HG02938 (cell line): ENCODE results near the gene CHD9.
A peak's percentile ranks its signal among the peaks of the same experiment; 100 is the strongest.
"Not testable (repeated sequence)": the region's sequence is repeated elsewhere in the genome, so short reads cannot be mapped to it uniquely, and the experiment has no call there.

ENCODE experiments used
- ATAC-seq: cut with Tn5 transposase; IDR thresholded peaks from one replicate; pipeline ENCODE4 v1.9.1; 2021; ENCODE audit warnings: mild to moderate bottlenecking, moderate library complexity; ENCODE audit not compliant: unreplicated experiment

Gene CHD9

GRCh38 chr16:53176434-53176833 is 121.6 kb downstream of the CHD9 start:
- no peak for ATAC-seq

- no peak for ATAC-seq
These were observed 128.7 kb downstream of the CHD9 start for GRCh38 chr16:53183442-53183841.

DNA sequence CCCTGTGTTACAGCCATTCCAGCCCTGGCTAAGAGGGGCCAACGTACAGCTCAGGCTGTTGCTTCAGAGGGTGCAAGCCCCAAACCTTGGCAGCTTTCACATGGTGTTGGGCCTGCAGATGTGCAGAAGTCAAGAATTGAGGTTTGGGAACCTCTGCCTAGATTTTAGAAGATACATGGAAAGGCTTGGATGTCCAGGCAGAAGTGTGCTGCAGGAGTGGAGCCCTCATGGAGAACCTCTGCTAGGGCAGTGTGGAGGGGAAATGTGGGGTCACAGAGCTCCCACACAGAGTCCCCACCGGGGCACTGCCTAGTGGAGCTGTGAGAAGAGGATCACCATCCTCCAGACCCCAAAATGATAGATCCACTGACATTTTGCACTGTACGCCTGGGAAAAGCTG is 130.9 kb downstream of the CHD9 start:
- not testable (repeated sequence) for ATAC-seq

DNA sequence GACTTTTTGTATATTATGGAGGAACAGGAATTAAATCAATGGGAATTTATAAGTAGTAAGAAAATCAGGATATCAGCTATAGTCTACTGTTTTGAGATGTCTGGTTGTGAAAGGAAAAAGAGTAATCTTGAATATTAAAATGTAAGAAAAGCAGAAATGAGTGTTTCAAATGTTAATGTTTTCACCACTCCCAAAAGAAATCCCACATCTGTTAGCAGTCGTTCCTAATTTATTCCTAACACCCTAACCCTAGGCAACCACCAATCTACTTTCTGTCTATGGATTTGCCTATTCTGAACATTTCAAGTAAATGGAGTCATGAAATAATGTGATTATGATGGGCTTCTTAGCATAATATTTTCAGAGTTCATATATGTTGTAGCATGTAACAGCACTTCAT is 133.0 kb downstream of the CHD9 start:
- ATAC-seq = no peak

GRCh38 chr16:53191413-53191812 is 136.6 kb downstream of the CHD9 start:
- no peak for ATAC-seq

GRCh38 chr16:53198933-53199332 is 144.1 kb downstream of the CHD9 start:
- ATAC-seq = no peak

- ATAC-seq = no peak
These were observed 147.1 kb downstream of the CHD9 start for GRCh38 chr16:53201900-53202299.

DNA sequence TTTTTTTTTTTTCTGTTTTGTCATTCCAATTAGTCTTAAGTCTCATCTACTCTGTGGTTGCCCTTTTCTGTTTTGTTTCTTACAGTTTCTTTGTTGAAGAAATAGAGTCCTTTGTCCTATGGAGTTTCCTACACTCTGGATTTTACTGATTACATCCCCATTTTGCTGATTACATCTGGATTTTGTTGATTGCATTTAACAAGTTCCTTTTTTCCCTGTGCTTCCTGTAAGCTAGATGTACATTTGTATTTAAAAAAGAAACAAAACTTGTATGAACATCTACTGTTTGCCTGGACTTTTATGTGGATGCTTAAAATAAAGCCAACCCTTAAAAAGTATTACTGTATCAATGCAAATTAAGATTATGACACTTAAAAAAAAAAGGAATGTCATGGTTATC is 147.6 kb downstream of the CHD9 start:
- no peak for ATAC-seq

DNA sequence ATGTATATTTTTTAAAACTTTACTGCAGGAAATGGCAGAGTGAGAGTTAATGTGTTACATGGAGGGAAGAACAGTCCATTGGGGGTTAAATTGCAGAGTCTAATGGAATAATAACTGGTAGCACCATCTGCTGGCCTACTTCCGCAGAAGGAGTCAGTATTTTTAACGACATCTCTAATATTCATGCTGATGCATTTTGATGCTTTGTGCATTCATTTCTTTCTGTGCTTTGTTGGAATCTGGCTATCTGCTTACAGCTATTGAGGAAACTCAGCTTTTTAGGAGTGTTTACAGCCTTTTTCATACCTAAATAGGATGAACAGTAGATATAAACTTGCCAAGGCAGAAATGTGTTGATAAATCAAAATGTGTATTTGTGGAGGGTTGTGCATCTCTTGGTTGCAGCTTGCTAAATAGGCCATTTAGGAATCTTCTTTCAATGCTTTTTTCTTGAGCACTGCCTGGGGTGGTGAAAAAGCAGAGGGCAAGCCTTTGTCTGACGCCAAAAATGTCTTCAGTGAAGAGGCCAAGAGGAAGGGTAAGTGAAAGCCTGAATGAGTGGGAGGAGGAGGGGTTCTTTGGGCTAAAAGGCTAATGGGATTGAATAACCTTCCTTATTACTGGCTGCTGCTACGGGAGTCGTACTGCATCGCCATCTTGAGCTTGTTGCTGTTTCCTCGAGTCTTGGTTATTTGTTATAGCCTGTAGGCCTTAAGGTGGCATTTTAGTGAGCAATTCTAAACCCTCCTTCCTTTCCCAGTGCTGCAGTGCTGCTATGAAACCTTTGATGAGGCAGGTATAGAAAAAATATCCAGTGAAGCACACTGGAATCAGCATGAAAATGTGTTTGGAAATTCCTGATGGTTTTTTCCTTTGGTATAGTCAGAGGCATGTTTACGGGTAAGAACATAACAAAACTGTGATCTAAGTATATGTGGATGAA is 153.3 kb downstream of the CHD9 start:
- peak; percentile 90 for ATAC-seq

DNA sequence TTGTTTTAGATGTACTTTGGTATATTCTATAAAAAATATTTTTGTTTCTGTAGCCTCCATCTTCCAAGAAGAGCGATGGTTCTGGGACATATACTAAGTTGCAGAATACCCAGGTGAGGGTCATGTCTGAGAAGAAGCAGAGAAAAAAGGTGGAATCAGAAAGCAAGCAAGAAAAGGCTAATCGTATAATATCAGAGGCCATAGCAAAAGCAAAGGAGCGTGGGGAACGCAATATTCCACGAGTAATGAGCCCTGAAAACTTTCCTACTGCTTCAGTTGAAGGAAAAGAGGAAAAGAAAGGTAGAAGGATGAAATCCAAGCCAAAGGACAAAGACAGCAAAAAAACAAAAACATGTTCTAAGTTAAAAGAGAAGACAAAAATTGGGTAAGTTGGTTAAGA is 154.6 kb downstream of the CHD9 start:
- ATAC-seq = no peak

GRCh38 chr16:53209877-53210276 is 155.1 kb downstream of the CHD9 start:
- no peak for ATAC-seq

GRCh38 chr16:53211253-53211652 is 156.5 kb downstream of the CHD9 start:
- no peak for ATAC-seq

DNA sequence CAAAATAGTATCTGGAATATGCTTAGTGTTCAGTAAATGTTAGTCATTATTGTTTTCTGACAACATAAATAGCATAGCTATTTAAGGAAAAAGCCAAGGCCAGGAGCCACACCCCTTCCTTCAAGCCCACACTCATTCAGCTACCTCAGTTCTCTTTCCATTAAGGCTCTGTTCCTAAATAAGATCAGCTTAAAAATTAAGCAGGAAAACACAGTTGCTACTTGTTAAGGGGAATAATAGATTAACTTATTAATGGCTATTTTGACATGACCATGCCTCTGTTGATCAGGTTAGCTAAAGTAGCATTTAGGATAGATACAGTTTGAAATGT is 158.1 kb downstream of the CHD9 start:
- no peak for ATAC-seq

- ATAC-seq = no peak
These were observed 158.8 kb downstream of the CHD9 start for GRCh38 chr16:53213542-53213941.

DNA sequence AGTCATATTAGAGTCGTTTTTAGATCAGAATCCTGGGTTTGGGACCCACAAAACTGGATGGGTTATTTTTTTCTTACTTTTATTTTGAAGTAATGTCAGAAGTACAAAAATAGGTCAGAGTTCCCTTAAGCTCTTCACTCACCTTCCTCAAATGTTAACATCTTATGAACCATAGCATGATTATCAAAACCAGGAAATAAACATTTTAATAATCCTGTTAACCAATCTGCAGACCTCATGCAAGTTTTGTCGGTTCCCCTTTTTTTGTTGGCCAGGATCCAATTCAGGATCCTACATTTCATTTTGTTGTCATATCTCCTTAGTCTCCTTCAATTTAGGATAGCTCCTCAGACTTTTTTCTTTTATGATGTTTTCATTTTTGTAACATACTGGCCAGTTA is 162.0 kb downstream of the CHD9 start:
- no peak for ATAC-seq

GRCh38 chr16:53219371-53219770 is 164.6 kb downstream of the CHD9 start:
- no peak for ATAC-seq

- peak; percentile 67 for ATAC-seq
These were observed 165.1 kb downstream of the CHD9 start for GRCh38 chr16:53219795-53220454.

- ATAC-seq = no peak
These were observed 165.8 kb downstream of the CHD9 start for GRCh38 chr16:53220585-53220984.

- ATAC-seq = no peak
These were observed 170.3 kb downstream of the CHD9 start for GRCh38 chr16:53224951-53225533.

DNA sequence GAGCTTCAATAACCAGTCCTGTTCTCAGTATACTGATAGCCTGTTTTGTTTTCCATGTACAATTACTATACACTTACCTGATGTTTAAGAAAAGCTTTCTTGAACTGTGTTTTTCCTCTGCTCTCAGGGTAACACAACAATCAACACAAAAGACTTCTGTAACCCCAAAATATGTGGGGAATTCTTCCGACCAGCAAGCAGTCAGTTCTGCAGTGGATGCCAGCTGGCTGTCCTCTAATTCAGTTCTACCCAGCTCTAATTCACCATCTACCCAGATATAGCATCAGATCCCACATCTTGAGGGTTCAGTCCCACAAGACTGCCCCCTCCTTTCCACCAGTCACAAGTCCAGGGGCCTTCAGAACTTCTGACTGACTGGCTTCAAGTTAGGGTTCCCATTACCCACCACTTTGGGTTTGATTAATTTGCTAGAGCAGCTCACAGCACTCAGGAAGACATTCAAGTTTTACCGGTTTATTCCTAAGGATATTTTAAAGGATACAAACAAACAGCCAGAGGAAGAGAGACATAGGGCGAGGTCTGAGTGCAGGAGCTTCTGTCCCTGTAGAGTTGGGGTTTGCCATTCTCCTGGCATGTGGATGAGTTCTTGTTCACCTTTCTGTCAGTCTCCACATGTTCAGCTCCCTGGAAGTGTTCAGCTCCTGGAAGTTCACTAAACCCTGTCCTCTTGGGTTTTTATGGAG is 178.2 kb downstream of the CHD9 start:
- no peak for ATAC-seq

DNA sequence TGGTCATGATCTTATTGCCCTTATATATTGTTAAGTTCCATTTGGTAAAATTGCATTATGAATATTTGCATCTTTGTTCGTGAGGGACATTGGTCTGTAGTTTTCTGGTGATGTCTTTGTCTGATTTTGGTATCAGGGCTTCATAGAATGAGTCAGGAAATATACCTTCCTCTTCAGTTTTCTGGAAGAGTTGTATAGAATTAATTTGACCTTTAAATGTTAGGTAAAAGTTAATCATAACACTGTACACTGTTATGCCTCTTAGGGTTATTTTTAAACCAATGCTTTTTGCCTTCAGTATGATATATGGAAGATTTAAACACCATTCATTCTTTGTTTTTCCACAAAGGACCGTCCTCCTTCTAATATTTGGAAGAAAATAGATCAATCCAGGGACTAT is 180.0 kb downstream of the CHD9 start:
- ATAC-seq = no peak
